Smooth muscle cell of the brain vasculature (primary cell): ENCODE results near the gene HYAL1.
"Not testable (repeated sequence)": the region's sequence is repeated elsewhere in the genome, so short reads cannot be mapped to it uniquely, and the experiment has no call there.

Experiments
- DNase-seq: peaks from one replicate; pipeline ENCODE4 v3.0.0-alpha.2; 2012; ENCODE audit warnings: low read depth, low spot score

The HYAL1 gene

DNA sequence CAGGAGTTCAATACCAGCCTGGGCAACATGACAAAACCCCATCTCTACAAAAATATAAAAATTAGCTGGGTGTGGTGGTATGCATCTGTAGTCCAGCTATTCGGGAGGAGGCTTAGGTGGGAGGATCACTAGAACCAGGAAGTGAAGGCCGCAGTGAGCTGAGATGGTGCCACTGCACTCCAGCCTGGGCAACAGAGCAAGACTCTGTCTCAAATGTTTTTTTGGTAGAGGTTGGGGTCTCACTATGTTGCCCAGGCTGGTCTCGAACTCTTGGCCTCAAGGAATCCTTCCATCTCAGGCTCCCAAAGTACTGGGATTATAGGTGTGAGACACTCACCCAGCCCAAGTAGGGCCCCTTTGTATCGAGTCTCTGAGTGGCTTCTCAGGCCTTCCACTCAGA, 9.3 kb downstream of the HYAL1 start:
- no peak for DNase-seq

DNA sequence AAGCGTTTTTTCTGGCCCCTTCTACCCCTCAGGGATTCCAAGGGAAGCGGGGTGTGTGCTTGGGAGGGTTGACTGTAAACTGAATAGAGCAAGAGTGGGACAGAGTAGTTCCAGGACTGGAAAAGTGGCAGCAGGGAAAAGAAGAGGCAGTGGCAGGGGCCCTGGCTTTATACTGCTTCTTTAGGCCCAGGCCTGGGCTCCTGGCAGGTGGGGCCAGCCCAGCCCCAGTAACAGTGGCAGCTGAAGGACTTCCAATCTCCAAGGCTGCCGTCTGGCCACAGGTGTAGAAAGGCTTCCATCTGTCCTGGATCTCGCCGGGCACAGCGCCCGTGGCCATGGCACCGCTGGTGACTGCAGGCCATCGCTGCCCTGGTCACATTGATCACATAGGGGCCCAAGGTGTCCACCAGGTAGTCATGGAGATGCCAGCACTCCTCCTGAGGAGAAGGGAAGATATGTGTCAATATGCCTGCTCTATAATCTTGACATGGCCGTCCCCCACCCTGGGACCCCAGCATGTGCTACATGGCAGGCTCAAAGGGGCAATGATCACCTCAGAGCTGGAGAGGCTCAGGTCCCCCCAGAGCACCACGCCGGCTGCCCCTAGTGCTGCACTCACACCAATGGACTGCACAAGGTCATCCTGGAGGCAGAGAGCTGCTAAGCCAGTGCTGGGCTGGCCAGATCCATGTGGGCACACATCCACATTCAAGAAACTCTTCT, 10.1 kb downstream of the HYAL1 start:
- no peak for DNase-seq

DNA sequence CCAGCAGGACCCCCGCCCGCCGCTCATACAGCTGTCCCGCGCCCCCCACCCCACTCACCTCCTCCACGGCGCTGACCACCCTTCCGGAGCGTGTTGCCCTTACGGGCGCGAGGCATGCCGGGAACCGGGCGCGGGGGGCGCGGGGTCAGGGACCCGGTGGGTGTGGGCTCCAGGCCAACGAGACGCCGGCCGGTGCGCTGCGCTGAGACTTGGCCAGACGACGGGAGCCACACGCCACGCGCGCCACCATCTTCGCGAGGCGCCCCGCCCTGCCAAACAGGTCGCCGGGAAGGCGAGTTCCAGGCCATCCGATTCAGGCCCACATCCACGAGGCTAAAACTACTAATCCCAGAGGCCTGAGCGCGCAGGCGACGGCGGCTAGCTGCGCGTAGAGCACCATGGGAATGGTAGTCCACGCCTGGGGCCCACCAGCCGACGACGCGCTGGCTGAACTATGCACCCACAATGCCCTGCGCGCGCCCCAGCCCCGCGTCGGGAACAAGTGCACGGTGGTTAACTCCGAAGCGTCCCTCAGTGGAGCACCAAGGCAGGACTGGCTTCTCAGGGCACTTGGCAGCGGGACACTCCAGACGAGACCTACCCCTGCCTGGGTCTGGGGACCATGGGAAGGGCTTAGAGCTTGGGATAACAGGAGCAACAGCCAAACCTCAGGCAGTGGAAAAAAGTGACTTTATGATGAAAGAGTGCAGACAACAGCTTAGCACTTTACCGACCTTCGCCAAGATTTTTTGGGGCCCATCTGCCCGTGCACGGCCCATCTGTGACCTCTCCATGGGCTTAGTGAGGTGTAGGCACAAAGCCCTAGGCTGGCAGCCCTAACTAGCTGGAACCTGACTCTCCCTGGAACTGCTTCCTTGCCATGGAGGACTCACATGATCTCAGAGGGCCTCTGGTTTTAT, 11.0 kb downstream of the HYAL1 start, which contains the start of gene IFRD2:
Gene IFRD2 (minus strand): TSS at position 271 of the 920 bp plus-strand sequence. CDS start 155 bp downstream, at position 116.
- peak; percentile 94 for DNase-seq

DNA sequence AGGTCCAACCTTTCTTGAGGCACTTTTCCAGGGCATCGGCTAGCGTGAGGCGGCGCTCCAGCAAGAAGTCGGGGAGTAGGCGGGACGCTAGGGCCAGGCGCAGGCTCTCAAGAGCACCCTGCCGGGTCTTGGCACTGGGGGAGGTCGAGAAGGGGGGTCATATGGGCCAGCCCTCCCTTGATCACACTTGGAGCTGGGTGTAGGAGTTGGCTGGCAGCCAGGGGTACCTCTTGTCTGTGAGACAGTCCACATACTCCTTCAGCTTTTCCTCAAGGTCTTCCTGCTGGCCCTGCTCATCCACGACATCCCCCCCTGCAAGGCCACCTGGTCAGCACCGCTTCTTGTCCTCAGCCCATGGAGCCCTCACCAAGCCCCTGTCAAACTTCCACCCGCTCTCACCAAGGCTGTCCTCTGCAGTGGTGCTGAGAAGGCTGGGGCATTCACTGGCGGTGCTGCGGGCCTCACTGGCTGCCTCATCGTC, 13.2 kb downstream of the HYAL1 start:
- DNase-seq = no peak

DNA sequence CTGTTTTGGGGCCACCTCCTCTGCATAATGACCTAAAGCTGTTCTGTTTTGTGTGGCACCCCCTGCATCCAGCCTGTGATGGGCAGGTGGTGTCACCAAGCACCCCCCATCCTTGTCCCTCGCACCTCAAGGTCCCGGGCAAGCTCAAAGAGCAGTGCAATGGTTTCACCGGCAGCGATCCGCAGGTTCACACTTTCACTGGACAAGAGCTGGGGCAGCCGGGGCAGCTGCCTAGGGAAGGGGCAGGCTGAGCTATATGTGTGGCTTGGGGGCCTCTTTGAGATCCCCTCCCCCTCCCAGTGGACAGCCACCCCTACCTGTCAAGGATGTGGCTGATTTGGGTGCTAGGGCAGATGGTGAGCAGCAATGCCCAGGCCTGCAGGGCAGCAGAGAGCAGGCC, 14.2 kb downstream of the HYAL1 start:
- no peak for DNase-seq

DNA sequence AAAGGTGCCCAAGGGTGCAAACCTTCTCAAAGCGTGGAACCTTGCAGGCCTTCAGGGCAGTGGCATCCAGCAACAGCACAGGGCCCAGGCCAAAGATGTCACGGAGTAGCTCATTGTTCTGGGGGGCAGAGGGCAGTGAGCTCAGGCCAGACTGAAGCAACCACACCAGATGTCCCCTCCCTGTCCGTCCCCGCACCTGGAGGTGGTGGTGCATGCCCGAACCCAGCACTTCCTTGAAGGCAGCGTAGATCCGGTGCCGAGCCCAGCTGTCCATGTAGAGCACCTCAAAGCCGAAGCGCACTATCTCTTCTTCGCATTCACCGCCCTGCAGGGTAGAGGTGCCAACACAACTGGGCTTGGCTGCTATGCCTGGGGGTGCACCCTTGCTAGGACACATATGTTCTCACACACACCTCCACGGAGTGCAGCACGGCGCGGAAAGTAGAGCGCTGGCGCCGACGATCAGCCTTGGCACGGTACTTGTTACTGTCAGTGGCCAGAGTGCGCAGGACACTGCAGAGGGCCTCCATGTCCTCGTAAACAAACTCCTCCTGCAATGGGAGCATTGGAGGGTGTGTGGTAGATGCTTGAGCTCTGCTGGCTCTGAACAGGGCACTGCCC, 14.9 kb downstream of the HYAL1 start:
- no peak for DNase-seq

DNA sequence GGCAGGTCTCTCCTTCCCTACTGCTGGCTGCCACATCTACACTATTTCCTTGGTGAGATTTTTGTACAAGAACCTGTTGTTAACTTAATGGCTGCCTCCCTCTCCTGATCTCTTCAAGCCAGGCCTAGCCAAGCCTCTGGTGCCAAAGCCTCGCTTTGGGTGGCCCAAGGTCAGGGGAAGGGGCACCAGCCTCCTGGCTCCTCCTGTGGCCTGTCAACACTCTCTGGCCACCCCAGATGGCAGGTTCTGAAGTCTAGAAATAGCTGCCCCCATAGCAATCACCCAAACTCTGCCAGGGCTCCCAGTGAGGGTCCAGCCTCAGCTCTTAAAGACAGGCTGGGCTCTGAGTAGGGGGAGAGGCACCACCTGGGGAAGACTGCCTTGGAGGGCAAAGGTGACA, 16.1 kb downstream of the HYAL1 start:
- no peak for DNase-seq

DNA sequence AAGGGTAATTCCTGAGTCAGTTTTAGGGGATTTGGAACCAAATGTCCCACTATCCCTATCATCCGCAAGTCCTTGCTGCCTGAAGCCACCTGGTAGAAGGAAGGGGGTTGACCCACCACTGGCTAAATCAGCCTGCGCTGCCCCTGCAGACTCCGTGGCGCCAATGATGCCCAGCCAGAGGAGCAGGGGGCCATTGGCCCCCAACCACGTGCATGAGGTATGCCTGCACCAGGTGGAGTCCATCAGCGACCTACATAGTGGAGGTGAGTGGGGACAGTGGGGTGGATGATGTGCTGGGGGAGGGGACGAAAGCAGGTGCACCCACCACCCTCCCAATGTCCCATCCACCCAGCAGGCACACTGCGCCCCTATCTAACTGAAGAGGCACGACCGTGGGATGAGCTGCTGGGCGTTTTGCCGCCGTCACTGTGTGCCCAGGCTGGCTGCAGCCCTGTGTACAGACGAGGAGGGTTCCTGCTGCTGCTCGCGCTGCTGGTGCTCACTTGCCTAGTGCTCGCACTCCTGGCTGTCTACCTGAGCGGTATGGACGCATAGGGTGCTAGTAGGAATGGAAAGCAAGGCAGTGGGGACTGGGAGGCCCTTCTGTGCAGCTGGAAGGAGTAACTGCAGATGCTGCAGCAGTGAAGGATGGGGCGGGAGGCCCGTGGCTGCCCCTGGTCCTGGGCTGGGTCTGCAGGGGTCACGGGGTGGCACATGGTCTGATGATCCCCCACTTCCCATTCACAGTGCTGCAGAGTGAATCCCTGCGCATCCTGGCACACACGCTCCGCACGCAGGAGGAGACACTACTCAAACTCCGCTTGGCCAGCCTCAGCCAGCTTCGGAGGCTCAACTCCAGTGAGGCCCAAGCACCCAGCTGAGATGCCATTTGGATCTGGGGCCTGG, 16.8 kb downstream of the HYAL1 start:
- no peak for DNase-seq

DNA sequence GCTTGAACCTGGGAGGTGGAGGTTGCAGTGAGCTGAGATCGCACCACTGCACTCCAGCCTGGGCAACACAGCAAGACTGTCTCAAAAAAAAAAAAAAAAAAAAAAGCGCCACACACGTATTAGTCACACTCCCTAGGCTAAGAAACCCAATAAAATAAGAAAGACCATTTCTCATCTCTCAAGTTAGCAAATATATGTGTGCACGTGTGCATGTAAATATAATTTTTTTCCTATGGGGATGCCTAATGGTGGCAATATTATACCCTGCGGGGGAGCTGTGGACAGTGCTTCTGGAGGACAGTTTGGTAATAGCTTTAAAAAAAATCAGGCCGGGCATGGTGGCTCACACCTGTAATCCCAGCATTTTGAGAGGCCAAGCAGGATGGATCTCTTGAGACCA, 19.3 kb downstream of the HYAL1 start:
- not testable (repeated sequence) for DNase-seq

DNA sequence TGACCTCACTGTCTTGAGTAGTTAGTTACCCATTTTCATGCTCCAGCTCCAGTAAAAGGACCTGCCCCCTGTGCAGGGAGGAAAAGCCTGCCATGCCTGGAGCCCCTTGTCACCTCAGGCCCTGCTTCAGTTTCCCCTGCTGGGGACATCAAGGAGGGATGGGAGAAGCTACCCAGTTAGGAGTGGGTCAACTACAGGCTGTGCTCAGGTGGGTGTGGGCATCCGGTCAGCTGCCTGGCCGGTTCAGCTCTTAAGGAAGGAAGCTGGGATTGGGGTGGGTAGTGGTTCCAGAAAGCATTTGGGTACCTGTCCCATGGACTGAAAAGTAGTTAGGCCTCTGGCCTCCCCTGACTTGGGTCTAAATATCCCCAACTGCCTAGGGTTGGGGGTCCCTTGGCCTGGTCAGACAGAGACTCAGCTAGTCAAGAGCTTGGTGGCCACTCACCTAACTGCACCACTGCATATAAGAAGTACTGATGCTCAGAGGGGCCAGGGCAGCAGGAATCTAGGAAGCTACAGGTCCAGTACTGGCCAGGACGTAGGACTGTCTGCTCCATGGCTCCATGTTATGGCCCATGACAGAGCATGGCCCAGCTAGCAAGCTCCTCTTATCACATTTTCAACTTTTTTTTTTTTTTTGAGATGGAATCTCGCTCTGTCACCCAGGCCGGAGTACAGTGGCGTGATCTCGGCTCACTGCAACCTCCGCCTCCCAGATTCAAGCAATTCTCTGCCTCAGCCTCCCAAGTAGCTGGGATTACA, 23.9 kb downstream of the HYAL1 start:
- no peak for DNase-seq

DNA sequence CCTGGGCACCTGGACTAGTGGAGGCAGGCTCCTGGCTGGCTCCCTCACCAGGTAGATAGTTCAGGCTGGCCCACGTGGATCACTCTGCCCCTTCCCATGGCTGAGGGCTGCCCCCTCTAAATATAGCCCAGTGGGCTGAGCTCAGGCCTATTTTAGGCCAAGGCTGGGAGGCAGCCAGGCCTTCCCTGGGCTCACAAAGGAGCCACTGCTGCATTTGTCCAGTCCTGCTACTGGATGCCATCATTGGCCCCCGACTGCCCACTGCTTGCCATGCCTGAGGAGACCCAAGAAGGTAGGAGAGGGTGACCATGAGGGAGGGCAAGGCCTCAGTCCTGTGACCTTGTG, 24.5 kb downstream of the HYAL1 start, which contains the start of gene LSMEM2:
Gene LSMEM2 (plus strand): TSS at position 208 of the 345 bp plus-strand sequence. CDS start 27 bp downstream, at position 235.
- no peak for DNase-seq

DNA sequence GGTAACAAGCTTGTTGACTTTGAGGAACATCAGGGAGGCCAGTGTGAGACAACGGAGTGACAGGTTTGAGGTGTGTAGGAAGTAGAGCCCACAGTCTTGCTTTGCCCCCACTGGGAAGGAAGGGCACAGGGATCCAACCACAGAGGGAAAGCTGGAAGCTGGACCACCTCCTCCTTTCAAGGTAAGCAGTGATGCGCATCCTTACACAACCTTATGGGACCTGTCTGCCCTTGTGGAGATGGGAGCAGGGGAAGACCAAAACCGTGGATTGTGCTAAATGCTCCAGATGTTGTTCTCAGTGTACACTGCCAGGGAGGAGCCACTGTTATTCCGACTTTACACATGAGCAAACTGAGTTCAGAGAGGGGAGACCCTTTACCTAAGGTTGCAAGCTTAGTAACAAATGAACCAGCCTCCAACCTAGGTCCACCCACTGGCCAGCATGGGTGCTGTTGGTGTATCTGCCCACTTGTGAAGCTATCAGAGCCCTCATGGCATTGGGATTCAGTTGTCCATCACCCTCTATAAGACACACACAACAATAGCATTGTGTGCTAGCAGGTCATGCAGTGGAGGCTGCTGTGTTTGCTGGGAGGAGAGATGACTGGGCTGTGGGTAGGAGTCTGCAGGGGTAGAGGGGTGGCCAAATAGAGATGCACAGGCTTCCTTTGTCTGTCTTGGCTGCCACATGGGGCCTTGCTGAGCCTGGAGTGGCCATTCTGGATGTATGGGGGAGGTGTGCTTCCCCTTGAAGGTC, 25.1 kb downstream of the HYAL1 start:
- DNase-seq = no peak

DNA sequence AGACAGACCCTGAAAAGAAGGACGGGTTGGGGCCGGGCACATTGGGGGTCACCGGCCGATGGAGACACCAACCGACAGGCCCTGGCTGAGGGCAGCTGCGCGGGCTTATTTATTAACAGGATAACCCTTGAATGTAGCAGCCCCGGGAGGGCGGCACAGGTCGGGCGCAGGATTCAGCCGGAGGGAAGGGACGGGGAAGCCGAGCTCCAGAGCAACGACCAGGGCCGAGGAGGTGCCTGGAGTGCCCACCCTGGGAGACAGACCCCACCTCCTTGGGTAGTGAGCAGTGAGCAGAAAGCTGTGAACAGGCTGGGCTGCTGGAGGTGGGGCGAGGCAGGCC, 26.6 kb downstream of the HYAL1 start:
- DNase-seq = no peak

DNA sequence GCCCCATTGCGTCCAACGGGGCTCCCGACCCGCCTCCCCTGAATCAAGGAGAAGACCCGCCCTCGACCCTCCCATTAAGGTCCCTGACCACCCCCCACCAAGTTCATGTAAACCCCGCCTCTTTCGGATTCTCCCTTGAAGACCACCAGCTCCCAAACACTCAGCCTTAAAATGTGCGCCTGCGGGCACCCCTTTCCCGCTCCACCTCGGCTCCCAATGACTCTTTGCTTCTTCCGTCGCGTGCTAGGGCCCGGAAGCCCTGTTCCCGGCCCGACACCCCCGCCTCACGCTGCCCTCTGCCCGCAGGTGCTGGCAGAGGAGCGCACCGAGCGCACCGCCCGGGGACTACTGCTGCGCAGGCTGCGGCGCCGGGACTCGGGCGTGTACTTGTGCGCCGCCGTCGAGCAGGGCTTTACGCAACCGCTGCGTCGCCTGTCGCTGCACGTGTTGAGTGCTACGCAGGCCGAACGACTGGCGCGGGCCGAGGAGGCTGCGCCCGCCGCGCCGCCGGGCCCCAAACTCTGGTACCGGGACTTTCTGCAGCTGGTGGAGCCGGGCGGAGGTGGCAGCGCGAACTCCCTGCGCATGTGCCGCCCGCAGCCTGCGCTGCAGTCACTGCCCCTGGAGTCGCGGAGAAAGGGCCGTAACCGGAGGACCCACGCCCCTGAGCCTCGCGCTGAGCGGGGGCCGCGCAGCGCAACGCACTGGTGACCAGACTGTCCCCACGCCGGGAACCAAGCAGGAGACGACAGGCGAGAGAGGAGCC, 27.2 kb downstream of the HYAL1 start:
- DNase-seq = no peak

DNA sequence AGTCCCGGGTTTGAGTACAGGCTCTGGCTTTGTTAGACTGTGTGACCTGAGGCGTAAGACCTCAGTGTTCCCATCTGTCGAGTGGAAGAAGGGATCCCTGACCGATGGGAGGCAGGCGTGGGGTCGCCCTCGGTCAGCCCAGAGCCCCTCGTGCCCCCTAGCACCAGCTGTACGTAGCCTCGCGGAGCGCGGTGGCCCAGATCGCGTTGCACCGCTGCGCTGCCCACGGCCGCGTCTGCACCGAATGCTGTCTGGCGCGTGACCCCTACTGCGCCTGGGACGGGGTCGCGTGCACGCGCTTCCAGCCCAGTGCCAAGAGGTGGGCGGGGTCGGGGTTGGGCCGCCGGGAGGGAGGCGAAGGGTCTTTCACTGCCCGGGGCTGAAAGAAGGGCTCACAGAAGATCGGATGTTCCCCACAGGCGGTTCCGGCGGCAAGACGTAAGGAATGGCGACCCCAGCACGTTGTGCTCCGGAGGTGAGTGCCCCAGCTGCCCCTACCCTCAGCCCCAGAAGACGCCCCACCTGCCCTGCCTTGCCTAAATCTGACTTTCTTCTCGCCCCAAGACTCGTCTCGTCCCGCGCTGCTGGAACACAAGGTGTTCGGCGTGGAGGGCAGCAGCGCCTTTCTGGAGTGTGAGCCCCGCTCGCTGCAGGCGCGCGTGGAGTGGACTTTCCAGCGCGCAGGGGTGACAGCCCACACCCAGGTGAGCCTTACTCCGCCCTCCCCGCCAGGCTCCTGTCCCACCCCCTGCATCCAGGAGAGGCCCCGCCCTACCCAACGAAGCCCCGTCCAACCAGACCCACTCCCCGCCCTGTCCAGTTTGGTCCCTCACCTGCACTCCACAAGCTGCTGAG, 28.0 kb downstream of the HYAL1 start:
- DNase-seq = no peak

DNA sequence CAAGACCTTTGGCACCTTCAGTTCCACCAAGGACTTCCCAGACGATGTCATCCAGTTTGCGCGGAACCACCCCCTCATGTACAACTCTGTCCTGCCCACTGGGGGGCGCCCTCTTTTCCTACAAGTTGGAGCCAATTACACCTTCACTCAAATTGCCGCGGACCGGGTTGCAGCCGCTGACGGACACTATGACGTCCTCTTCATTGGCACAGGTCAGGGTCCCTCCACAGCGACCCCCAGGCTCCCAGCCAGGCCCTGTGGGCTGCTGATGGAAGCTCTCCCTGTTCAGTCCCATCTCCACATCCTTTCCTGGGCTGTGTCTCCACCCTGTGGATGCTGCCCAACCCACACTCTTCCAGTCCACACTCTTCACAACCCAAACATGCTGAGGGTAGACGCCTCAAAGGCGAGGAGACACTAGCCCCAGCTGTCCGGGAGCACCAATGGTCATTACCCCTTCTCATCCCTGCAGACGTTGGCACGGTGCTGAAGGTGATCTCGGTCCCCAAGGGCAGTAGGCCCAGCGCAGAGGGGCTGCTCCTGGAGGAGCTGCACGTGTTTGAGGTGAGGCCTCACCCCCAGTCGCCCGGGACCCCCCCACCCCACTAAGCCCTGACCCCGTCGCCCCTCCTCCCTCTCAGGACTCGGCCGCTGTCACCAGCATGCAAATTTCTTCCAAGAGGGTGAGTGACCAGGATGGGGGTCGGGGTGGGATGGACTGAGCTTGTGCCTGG, 28.8 kb downstream of the HYAL1 start:
- DNase-seq = no peak

DNA sequence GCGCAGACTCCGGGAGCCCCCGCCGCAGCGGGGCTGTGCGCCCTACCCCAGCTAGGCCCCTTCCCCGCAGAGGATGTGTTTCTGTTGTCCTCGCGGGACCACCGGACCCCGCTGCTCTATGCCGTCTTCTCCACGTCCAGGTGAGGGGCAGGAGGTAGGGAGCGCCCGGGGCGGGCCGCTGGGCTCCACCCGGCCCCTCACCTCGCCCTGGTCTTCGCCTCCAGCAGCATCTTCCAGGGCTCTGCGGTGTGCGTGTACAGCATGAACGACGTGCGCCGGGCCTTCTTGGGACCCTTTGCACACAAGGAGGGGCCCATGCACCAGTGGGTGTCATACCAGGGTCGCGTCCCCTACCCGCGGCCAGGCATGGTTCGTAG, 29.7 kb downstream of the HYAL1 start:
- no peak for DNase-seq
